Esophagus squamous epithelium (tissue), 4 donors: ENCODE measurements around the gene NPTX1.

ENCODE experiments used
- POLR2A ChIP-seq, 4 donors: fragments of 450-650 bp; IDR thresholded peaks; one replicate each; pipeline ENCODE4 v1.6.1; 2017; ENCODE audit warnings: antibody characterized with exemption in 4 of 4, mild to moderate bottlenecking in 4 of 4, moderate library complexity in 3 of 4
- TF ChIP-seq, protein P1 (sequence below), 6 experiments: fragments of 450-650 bp in 4 of 6; fragments of 200-600 bp in 2 of 6; sonication (generic) in 2 of 6; IDR thresholded peaks; one replicate each; pipeline ENCODE4 v1.5.1; 2016 to 2019; ENCODE audit warnings: antibody characterized with exemption in 6 of 6, mild to moderate bottlenecking in 4 of 6, moderate library complexity in 4 of 6

DNA sequence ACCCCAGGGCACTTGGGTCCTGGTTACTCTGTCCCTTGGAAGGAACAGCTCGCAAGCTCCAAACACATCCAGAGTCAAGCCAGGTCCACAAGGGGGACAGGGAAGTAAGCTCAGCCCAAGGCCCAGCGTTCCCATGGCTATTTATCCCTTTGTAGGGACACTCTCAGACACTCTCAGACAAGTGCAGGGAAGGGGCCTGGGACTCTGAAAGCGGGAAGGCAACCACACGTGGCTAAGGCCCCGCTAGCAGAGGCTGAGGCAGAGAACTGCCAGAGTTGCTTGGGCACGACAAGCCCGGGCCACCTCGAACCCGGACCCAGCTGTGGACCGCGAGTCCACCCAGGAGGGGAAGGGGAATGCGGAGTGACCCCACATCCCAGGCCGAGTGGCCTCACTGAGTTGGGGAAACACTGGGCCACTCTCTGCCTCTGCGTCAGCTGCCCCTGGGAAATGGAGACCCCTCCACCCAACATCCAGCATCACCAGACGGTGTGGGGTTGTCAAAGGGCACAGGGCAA lies 10.2 kb downstream of the NPTX1 start:
- TF ChIP-seq, protein P1, sequence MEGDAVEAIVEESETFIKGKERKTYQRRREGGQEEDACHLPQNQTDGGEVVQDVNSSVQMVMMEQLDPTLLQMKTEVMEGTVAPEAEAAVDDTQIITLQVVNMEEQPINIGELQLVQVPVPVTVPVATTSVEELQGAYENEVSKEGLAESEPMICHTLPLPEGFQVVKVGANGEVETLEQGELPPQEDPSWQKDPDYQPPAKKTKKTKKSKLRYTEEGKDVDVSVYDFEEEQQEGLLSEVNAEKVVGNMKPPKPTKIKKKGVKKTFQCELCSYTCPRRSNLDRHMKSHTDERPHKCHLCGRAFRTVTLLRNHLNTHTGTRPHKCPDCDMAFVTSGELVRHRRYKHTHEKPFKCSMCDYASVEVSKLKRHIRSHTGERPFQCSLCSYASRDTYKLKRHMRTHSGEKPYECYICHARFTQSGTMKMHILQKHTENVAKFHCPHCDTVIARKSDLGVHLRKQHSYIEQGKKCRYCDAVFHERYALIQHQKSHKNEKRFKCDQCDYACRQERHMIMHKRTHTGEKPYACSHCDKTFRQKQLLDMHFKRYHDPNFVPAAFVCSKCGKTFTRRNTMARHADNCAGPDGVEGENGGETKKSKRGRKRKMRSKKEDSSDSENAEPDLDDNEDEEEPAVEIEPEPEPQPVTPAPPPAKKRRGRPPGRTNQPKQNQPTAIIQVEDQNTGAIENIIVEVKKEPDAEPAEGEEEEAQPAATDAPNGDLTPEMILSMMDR (IDR thresholded peaks at IDR 0.05) = no peak
- TF ChIP-seq POLR2A (IDR thresholded peaks at IDR 0.05) = no peak
